Activated CD8-positive, alpha-beta T cell treated with anti-CD3 and anti-CD28 coated beads, Interleukin-2, amount 10 ng/mL, durations not matched to agents 7 days and 5 days (primary cell): ENCODE results near the gene SOX5. TPM values are rescaled to one million over a fixed set of nuclear protein-coding genes. Genes with fewer than 3 reads are reported as not detected.
"Not testable (repeated sequence)": the region's sequence is repeated elsewhere in the genome, so short reads cannot be mapped to it uniquely, and the experiment has no call there.

Experiments
- ATAC-seq: fragments of 150-1000 bp; cut with Tn5 transposase; one replicate; pipeline ENCODE4 v1.10.0; 2021; ENCODE audit warnings: moderate library complexity
- CTCF ChIA-PET: fragments of 350-600 bp; sonication (Branson Sonifier 250); formaldehyde crosslinking; loops from one replicate; lab custom pipeline; 2021; ENCODE audit warnings: antibody characterized with exemption; lab: Charles Lee
- POLR2A ChIA-PET: fragments of 350-600 bp; sonication (Branson Sonifier 250); formaldehyde crosslinking; loops from one replicate; lab custom pipeline; 2021; ENCODE audit warnings: antibody characterized with exemption; lab: Charles Lee
- DNase-seq: peaks from one replicate; pipeline ENCODE4 v3.0.0-alpha.2; 2020
- H3K27ac Mint-ChIP-seq: one replicate; pipeline ENCODE4 v1.8.0; 2021; ENCODE audit warnings: mild to moderate bottlenecking, mixed read lengths
- H3K27me3 Mint-ChIP-seq: one replicate; pipeline ENCODE4 v1.8.0; 2021; ENCODE audit warnings: low read depth, mixed read lengths
- H3K36me3 Mint-ChIP-seq: one replicate; pipeline ENCODE4 v1.8.0; 2021; ENCODE audit warnings: low read depth, mixed read lengths
- H3K4me1 Mint-ChIP-seq: one replicate; pipeline ENCODE4 v1.8.0; 2021; ENCODE audit warnings: low read depth, mixed read lengths
- H3K4me3 Mint-ChIP-seq: one replicate; pipeline ENCODE4 v1.8.0; 2021; ENCODE audit warnings: mild to moderate bottlenecking, mixed read lengths
- H3K9me3 Mint-ChIP-seq: one replicate; pipeline ENCODE4 v1.8.0; 2022; ENCODE audit warnings: mixed read lengths; ENCODE audit not compliant: insufficient read depth
- total RNA-seq, 2 experiments: library from RNA; stranded (reverse); gene quantifications; one replicate each; pipeline ENCODE4 v1.2.3, GENCODE V29; 2021

SOX5 gene
- total RNA-seq, 2 experiments from 2014 or later = not detected

GRCh38 chr12:23898121-23898520 lies 51.3 kb downstream of the SOX5 start:
- Mint-ChIP-seq H3K9me3 (no peaks in the 10 kb centered on the region), H3K4me3 (no peak overlapping the region), H3K27ac (no peak overlapping the region), H3K4me1 (no peaks in the 10 kb centered on the region), H3K36me3 (no peaks in the 10 kb centered on the region), H3K27me3 (no peaks in the 10 kb centered on the region)
- ChIA-PET CTCF (no interaction called here), POLR2A (no interaction called here)
- ATAC-seq (no peak), DNase-seq (no peak)

- no peaks in the 10 kb centered on the region for H3K27me3 Mint-ChIP-seq
- no peaks in the 10 kb centered on the region for H3K9me3 Mint-ChIP-seq
- no peak overlapping the region for H3K27ac Mint-ChIP-seq
- no peaks in the 10 kb centered on the region for H3K36me3 Mint-ChIP-seq
- ChIA-PET CTCF (no interaction called here), POLR2A (no interaction called here)
- ATAC-seq (no peak), DNase-seq (no peak)
- no peaks in the 10 kb centered on the region for H3K4me1 Mint-ChIP-seq
- no peak overlapping the region for H3K4me3 Mint-ChIP-seq
Observed at GRCh38 chr12:23895792-23896218, 53.7 kb downstream of the SOX5 start.

- Mint-ChIP-seq H3K27me3 (no peaks in the 10 kb centered on the region), H3K4me1 (no peaks in the 10 kb centered on the region), H3K36me3 (no peaks in the 10 kb centered on the region), H3K27ac (no peak overlapping the region), H3K4me3 (no peak overlapping the region), H3K9me3 (no peaks in the 10 kb centered on the region)
- POLR2A ChIA-PET = no interaction called here
- no peak for DNase-seq
- ATAC-seq = no peak
- CTCF ChIA-PET = no interaction called here
Observed at GRCh38 chr12:23893611-23894010, 55.9 kb downstream of the SOX5 start.

GRCh38 chr12:23891115-23891514 lies 58.4 kb downstream of the SOX5 start:
- ATAC-seq = no peak
- ChIA-PET CTCF (no interaction called here), POLR2A (no interaction called here)
- Mint-ChIP-seq H3K36me3 (no peaks in the 10 kb centered on the region), H3K9me3 (no peaks in the 10 kb centered on the region), H3K4me1 (no peaks in the 10 kb centered on the region), H3K27ac (no peak overlapping the region), H3K27me3 (no peaks in the 10 kb centered on the region), H3K4me3 (no peak overlapping the region)
- DNase-seq = no peak

- no peaks in the 10 kb centered on the region for H3K27me3 Mint-ChIP-seq
- DNase-seq (no peak), ATAC-seq (no peak)
- no peaks in the 10 kb centered on the region for H3K4me1 Mint-ChIP-seq
- H3K27ac Mint-ChIP-seq = no peak overlapping the region
- no peak overlapping the region for H3K4me3 Mint-ChIP-seq
- no peaks in the 10 kb centered on the region for H3K9me3 Mint-ChIP-seq
- POLR2A ChIA-PET = no interaction called here
- CTCF ChIA-PET = no interaction called here
- no peaks in the 10 kb centered on the region for H3K36me3 Mint-ChIP-seq
Observed at GRCh38 chr12:23889069-23889440, 60.4 kb downstream of the SOX5 start.

- H3K36me3 Mint-ChIP-seq = no peaks in the 10 kb centered on the region
- H3K27me3 Mint-ChIP-seq = no peaks in the 10 kb centered on the region
- no peak overlapping the region for H3K27ac Mint-ChIP-seq
- no peak overlapping the region for H3K4me3 Mint-ChIP-seq
- ATAC-seq = no peak
- H3K9me3 Mint-ChIP-seq = no peaks in the 10 kb centered on the region
- no peak for DNase-seq
- H3K4me1 Mint-ChIP-seq = no peaks in the 10 kb centered on the region
- CTCF ChIA-PET = no interaction called here
- POLR2A ChIA-PET = no interaction called here
Observed at GRCh38 chr12:23888396-23889068, 60.9 kb downstream of the SOX5 start.

- Mint-ChIP-seq H3K4me3 (no peak overlapping the region), H3K4me1 (no peaks in the 10 kb centered on the region), H3K27ac (no peak overlapping the region), H3K27me3 (no peaks in the 10 kb centered on the region), H3K9me3 (no peaks in the 10 kb centered on the region), H3K36me3 (no peaks in the 10 kb centered on the region)
- CTCF ChIA-PET = no interaction called here
- POLR2A ChIA-PET = no interaction called here
- DNase-seq = no peak
- no peak for ATAC-seq
Observed at GRCh38 chr12:23887055-23887835, 62.2 kb downstream of the SOX5 start.

- Mint-ChIP-seq H3K36me3 (no peaks in the 10 kb centered on the region), H3K4me3 (no peak overlapping the region), H3K27ac (no peak overlapping the region), H3K27me3 (no peaks in the 10 kb centered on the region), H3K9me3 (peaks cover 2% of the 10 kb centered on the region), H3K4me1 (no peaks in the 10 kb centered on the region)
- ATAC-seq (no peak), DNase-seq (no peak)
- ChIA-PET POLR2A (no interaction called here), CTCF (no interaction called here)
Observed at GRCh38 chr12:23885394-23885793, 64.1 kb downstream of the SOX5 start.

GRCh38 chr12:23884909-23885308 lies 64.6 kb downstream of the SOX5 start:
- ATAC-seq (no peak), DNase-seq (no peak)
- ChIA-PET POLR2A (no interaction called here), CTCF (no interaction called here)
- Mint-ChIP-seq H3K27ac (no peak overlapping the region), H3K9me3 (peaks cover 3% of the 10 kb centered on the region), H3K36me3 (no peaks in the 10 kb centered on the region), H3K4me3 (no peak overlapping the region), H3K27me3 (no peaks in the 10 kb centered on the region), H3K4me1 (no peaks in the 10 kb centered on the region)

GRCh38 chr12:23880988-23881387 lies 68.5 kb downstream of the SOX5 start:
- H3K36me3 Mint-ChIP-seq = no peaks in the 10 kb centered on the region
- POLR2A ChIA-PET = no interaction called here
- ATAC-seq = no peak

GRCh38 chr12:23876618-23877017 lies 72.9 kb downstream of the SOX5 start:
- H3K4me1 Mint-ChIP-seq, H3K36me3 Mint-ChIP-seq, DNase-seq, POLR2A ChIA-PET, ATAC-seq, H3K9me3 Mint-ChIP-seq, H3K27me3 Mint-ChIP-seq, H3K4me3 Mint-ChIP-seq, CTCF ChIA-PET, H3K27ac Mint-ChIP-seq: not testable (repeated sequence)

More at GRCh38 chr12:23880988-23881387, 68.5 kb downstream of the SOX5 start:
- CTCF ChIA-PET = no interaction called here
- Mint-ChIP-seq H3K9me3 (peaks cover 3% of the 10 kb centered on the region), H3K4me3 (no peak overlapping the region), H3K27me3 (no peaks in the 10 kb centered on the region), H3K4me1 (no peaks in the 10 kb centered on the region), H3K27ac (no peak overlapping the region)
- DNase-seq = no peak

GRCh38 chr12:23867794-23868193 lies 81.7 kb downstream of the SOX5 start:
- H3K9me3 Mint-ChIP-seq = no peaks in the 10 kb centered on the region
- ATAC-seq = no peak
- no peaks in the 10 kb centered on the region for H3K36me3 Mint-ChIP-seq
- DNase-seq = no peak
- ChIA-PET CTCF (no interaction called here), POLR2A (no interaction called here)
- H3K4me1 Mint-ChIP-seq = no peaks in the 10 kb centered on the region
- H3K4me3 Mint-ChIP-seq = no peak overlapping the region
- no peaks in the 10 kb centered on the region for H3K27me3 Mint-ChIP-seq
- no peak overlapping the region for H3K27ac Mint-ChIP-seq
